Mesenteric fat pad (tissue), 1 donor: ENCODE results near the gene ISCA1. TPM values are rescaled to one million over a fixed set of nuclear protein-coding genes. Genes with fewer than 3 reads are reported as not detected.

Experiments
- DNase-seq: peaks from one replicate; pipeline ENCODE4 v3.0.0-alpha.2; 2020; ENCODE audit warnings: low spot score
- total RNA-seq: library from RNA; stranded (reverse); fragmentation: NEBNext Ultra II Directional; extraction: Animal tissue kit (Norgen Biotek cat#: 25700); gene quantifications from one replicate; pipeline ENCODE4 v1.2.1, GENCODE V29; 2021
- donor health status: DM: yes; HTN: yes; CAD: no.

The ISCA1 gene
- total RNA-seq, 1 donor from 2014 or later, result 45.2 TPM

GRCh38 chr9:86286278-86286677 is 3.9 kb upstream of the ISCA1 start:
- no peak for DNase-seq

- DNase-seq, result no peak
Measured at GRCh38 chr9:86285261-86285660, 2.9 kb upstream of the ISCA1 start.

- no peak for DNase-seq
Measured at GRCh38 chr9:86282979-86283535, 719 bp upstream of the ISCA1 start.

- DNase-seq, result no peak
Measured at GRCh38 chr9:86281593-86282076, 703 bp downstream of the ISCA1 start.

- no peak for DNase-seq
Measured at GRCh38 chr9:86280580-86280979, 1.8 kb downstream of the ISCA1 start.

GRCh38 chr9:86279839-86280238 is 2.5 kb downstream of the ISCA1 start:
- no peak for DNase-seq

- no peak for DNase-seq
Measured at GRCh38 chr9:86277072-86277471, 5.3 kb downstream of the ISCA1 start.

GRCh38 chr9:86275962-86276361 is 6.4 kb downstream of the ISCA1 start:
- DNase-seq, result no peak

- no peak for DNase-seq
Measured at GRCh38 chr9:86274821-86275643, 7.3 kb downstream of the ISCA1 start.

GRCh38 chr9:86272221-86272620 is 10.1 kb downstream of the ISCA1 start:
- no peak for DNase-seq

GRCh38 chr9:86263876-86264275 is 18.5 kb downstream of the ISCA1 start:
- no peak for DNase-seq

GRCh38 chr9:86262492-86262891 is 19.8 kb downstream of the ISCA1 start:
- DNase-seq, result no peak

GRCh38 chr9:86259557-86259956 is 22.8 kb downstream of the ISCA1 start, which contains the start of gene C9orf153:
TSS of gene C9orf153 (minus strand) at chr9:86259657. CDS start at chr9:86229603, 30,054 bp downstream.
- DNase-seq, result no peak

GRCh38 chr9:86257391-86257790 is 24.9 kb downstream of the ISCA1 start:
- DNase-seq, result no peak

GRCh38 chr9:86256653-86257052 is 25.7 kb downstream of the ISCA1 start:
- DNase-seq, result no peak

GRCh38 chr9:86253577-86253976 is 28.8 kb downstream of the ISCA1 start:
- no peak for DNase-seq

- DNase-seq, result no peak
Measured at GRCh38 chr9:86252870-86253269, 29.5 kb downstream of the ISCA1 start.

GRCh38 chr9:86250123-86250522 is 32.2 kb downstream of the ISCA1 start:
- no peak for DNase-seq

GRCh38 chr9:86248746-86249145 is 33.6 kb downstream of the ISCA1 start:
- no peak for DNase-seq

- DNase-seq, result no peak
Measured at GRCh38 chr9:86246752-86247161, 35.6 kb downstream of the ISCA1 start.

GRCh38 chr9:86242071-86242470 is 40.3 kb downstream of the ISCA1 start:
- no peak for DNase-seq

GRCh38 chr9:86241216-86241615 is 41.1 kb downstream of the ISCA1 start:
- no peak for DNase-seq
